Transverse colon (tissue), 4 donors: ENCODE data around the gene TRMU. TPM values are rescaled to one million over a fixed set of nuclear protein-coding genes. Genes with fewer than 3 reads are reported as not detected.
A peak's percentile ranks its signal among the peaks of the same experiment; 100 is the strongest.

Source experiments
- DNase-seq: peaks from one replicate; pipeline ENCODE4 v3.0.0-alpha.2; 2019
- H3K27ac ChIP-seq, 4 donors: fragments of 200-600 bp; sonication (generic); 2 replicates each; pipeline ENCODE4 v1.5.1; 2016 to 2018; ENCODE audit warnings: inconsistent platforms in 4 of 4
- H3K27me3 ChIP-seq: fragments of 200-600 bp; sonication (generic); 2 replicates; pipeline ENCODE4 v1.5.1; 2017; ENCODE audit warnings: inconsistent platforms
- H3K36me3 ChIP-seq, 4 donors: fragments of 200-600 bp; sonication (generic); 2 replicates each; pipeline ENCODE4 v1.5.1; 2017 to 2019; ENCODE audit warnings: inconsistent platforms in 4 of 4
- H3K4me1 ChIP-seq, 4 donors: fragments of 200-600 bp; sonication (generic); 2 replicates each; pipeline ENCODE4 v1.5.1; 2017 to 2020; ENCODE audit warnings: inconsistent platforms in 4 of 4
- H3K4me3 ChIP-seq, 4 donors: fragments of 200-600 bp; sonication (generic); 1 replicate in 1 of 4; 2 replicates in 3 of 4; pipeline versions ENCODE4 v1.5.1 to v1.6.1; 2017 to 2019; ENCODE audit warnings: inconsistent platforms in 4 of 4
- H3K9me3 ChIP-seq, 2 donors: fragments of 200-600 bp; sonication (generic); 2 replicates each; pipeline ENCODE4 v1.5.1; 2017 to 2019; ENCODE audit warnings: inconsistent platforms in 2 of 2
- EP300 ChIP-seq: sonication (generic); formaldehyde crosslinking; IDR thresholded peaks from one replicate; pipeline ENCODE4 v1.6.1; 2017; ENCODE audit warnings: antibody characterized with exemption, low read depth
- POLR2A ChIP-seq: fragments of 450-650 bp; IDR thresholded peaks from one replicate; pipeline ENCODE4 v1.6.1; 2016; ENCODE audit warnings: antibody characterized with exemption, mild to moderate bottlenecking, moderate library complexity
- POLR2AphosphoS5 ChIP-seq, 3 donors: sonication (generic); formaldehyde crosslinking; IDR thresholded peaks; one replicate each; pipeline ENCODE4 v1.6.1; 2016; ENCODE audit warnings: antibody characterized with exemption in 3 of 3
- WGBS, 2 donors: methylation state at CpG; one replicate each; pipeline ENCODE4 v1.1.5; 2018; ENCODE audit warnings: low coverage in 1 of 2; 5-methylcytosine and 5-hydroxymethylcytosine counted together
- in situ Hi-C, 4 donors: fragments of 200-750 bp; cut with MboI; loops; one replicate each; pipeline versions ENCODE4 v1.15.0 to v1.15.1; 2017; ENCODE audit warnings: low sequenced_read_pairs in 3 of 4, low pct_ligation_motif_present in 1 of 4, low pct_unique_long_range_greater_than_20kb in 1 of 4
- intact Hi-C: fragments of 100-400 bp; cut with DNase I; formaldehyde crosslinking; loops from one replicate; pipeline ENCODE4 v1.15.1; 2023; ENCODE audit warnings: low total_unique reads
- total RNA-seq, 4 donors: library from RNA; depleted of rRNA; stranded (reverse); fragments of >200 nt; gene quantifications; one replicate each; pipeline ENCODE4 v1.1.0, GENCODE V29; 2016
- TF ChIP-seq, protein P1 (sequence below), 5 experiments: fragments of 200-600 bp in 3 of 5; fragments of 450-650 bp in 2 of 5; sonication (generic) in 3 of 5; IDR thresholded peaks; 1 replicate in 2 of 5; 2 replicates in 3 of 5; pipeline ENCODE4 v1.5.1; 2016 to 2017; ENCODE audit warnings: antibody characterized with exemption in 5 of 5, inconsistent platforms in 3 of 5, mild to moderate bottlenecking in 2 of 5, moderate library complexity in 1 of 5

TRMU gene
- total RNA-seq, 4 donors from 2014 or later: 33.7 to 90.0 (median 38.5) TPM

DNA sequence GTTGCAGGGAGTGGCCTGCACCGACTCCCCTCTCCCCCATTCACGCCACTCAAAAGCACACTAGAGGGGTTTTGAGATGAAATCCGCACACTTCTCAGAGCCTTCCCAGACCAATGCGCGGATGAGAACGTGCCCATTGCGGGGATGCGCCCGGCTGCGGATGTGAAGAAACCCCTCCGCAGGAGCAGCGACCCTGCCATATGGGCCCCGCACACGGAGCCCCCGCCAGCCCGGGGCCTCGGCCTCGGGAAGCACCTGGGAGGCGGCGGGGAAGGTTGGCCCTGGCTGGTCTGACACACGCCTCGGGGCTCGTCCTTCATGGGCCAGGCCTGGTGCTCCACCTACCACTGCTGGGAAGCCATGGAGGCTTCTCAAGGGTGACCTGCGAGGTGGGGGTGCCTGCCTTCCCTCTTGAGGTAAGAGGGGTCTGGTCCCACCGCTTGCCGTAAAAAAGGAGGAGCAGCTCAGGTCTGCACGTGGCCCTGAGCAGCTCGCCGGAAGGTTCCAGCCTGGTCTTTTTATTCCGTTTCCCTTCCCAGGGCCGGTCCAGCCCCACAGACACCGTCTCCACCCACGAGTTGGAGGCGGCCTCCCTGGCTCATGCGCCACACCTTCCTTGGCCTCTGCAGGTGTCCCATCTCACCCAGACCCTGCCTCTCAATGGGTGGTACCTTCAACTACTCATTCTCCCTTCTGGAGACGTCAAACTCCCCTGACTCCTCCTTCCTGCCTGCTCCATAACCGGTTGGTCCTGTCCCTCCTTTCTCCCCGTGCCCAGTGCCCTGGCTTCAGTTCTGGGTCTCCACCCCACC is 39.4 kb downstream of the TRMU start:
- Histone ChIP-seq H3K4me3 (peak overlapping the region in 2 of 4 donors; percentile 3 to 5), H3K36me3 (no peaks in the 10 kb centered on the region), H3K4me1 (peaks cover 17 to 65% (median 49%) of the 10 kb centered on the region in 4 donors), H3K27me3 (no peaks in the 10 kb centered on the region), H3K9me3 (peaks cover 0 to 4% of the 10 kb centered on the region in 2 donors), H3K27ac (peak overlapping the region; percentile 67 to 82 (median 72))
- no peak for TF ChIP-seq EP300
- TF ChIP-seq POLR2AphosphoS5 (IDR thresholded peaks at IDR 0.05): peak; percentile 4 to 42 (median 41)
- TF ChIP-seq POLR2A: no peak
- TF ChIP-seq, protein P1, sequence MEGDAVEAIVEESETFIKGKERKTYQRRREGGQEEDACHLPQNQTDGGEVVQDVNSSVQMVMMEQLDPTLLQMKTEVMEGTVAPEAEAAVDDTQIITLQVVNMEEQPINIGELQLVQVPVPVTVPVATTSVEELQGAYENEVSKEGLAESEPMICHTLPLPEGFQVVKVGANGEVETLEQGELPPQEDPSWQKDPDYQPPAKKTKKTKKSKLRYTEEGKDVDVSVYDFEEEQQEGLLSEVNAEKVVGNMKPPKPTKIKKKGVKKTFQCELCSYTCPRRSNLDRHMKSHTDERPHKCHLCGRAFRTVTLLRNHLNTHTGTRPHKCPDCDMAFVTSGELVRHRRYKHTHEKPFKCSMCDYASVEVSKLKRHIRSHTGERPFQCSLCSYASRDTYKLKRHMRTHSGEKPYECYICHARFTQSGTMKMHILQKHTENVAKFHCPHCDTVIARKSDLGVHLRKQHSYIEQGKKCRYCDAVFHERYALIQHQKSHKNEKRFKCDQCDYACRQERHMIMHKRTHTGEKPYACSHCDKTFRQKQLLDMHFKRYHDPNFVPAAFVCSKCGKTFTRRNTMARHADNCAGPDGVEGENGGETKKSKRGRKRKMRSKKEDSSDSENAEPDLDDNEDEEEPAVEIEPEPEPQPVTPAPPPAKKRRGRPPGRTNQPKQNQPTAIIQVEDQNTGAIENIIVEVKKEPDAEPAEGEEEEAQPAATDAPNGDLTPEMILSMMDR (IDR thresholded peaks at IDR 0.05): no peak
- in situ Hi-C loops (no loop called here), intact Hi-C loops (no loop called here)
- WGBS, 2 donors: 39 to 62% methylated on average over 4 to 35 of the region's 38 CpGs
- peak; percentile 85 for DNase-seq

DNA sequence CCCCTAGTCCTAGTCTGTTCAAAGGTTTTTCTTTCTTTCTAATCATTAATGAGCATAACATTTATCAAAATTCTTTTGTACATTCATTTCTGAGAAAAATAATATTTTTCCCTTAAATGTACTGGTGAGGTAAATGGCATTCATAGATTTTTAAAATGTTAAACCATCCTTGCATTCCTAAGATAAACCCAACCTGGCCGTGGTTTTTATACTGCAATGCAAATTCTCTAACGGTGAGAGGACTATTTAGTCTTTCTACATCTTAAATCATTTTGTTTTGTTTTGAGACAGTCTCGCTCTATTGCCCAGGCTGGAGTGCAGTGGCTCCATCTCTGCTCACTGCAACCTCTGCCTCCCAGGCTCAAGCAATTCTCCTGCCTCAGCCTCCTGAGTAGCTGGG is 40.6 kb downstream of the TRMU start:
- Histone ChIP-seq H3K4me1 (peaks cover 17 to 55% (median 46%) of the 10 kb centered on the region in 4 donors), H3K9me3 (peaks cover 0 to 4% of the 10 kb centered on the region in 2 donors), H3K36me3 (no peaks in the 10 kb centered on the region), H3K27me3 (no peaks in the 10 kb centered on the region), H3K27ac (peak overlapping the region in 1 of 4 donors; percentile 82), H3K4me3 (no peak overlapping the region)
- intact Hi-C loops (no loop called here), in situ Hi-C loops (no loop called here)
- no peak for DNase-seq
- TF ChIP-seq, protein P1 (IDR thresholded peaks at IDR 0.05): no peak
- no peak for TF ChIP-seq POLR2A
- no peak for TF ChIP-seq POLR2AphosphoS5 (IDR thresholded peaks at IDR 0.05)
- no peak for TF ChIP-seq EP300
- 83 to 87% methylated on average over 3 of the region's 3 CpGs for WGBS, 2 donors

DNA sequence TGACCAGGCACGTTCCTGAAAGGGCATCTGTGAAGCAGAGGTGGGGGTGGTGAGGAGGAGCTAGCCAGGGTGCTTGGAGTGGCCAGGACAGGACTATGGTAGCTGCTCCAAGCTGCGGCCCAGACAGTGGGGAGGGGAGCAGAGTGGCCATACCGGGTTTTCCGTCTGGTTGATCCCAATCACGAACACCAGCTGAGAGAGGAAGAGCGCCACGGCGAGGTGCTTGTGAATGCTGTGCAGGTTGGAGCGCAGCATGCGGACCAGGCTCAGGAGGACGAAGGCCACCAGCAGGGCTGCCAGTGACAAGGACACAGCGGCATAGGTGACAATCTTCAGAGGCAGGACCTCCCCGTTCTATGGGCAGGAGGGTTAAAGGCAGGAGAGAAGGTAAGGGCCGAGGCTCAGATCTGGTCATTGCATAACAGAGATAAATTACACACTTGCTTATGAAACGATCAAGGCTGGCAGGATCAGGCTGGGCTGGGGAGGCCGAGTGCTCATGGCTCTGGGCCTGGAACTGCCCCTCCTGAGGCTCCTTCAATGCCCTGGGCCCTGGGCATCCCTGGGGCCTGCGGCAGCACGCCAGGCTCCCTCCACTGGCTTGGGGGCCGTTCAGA is 41.5 kb downstream of the TRMU start:
- peaks cover 0 to 4% of the 10 kb centered on the region in 2 donors for H3K9me3 ChIP-seq
- H3K27ac ChIP-seq: peak overlapping the region; percentile 26 to 59 (median 44)
- 60 to 82% methylated on average over 1 to 19 of the region's 19 CpGs for WGBS, 2 donors
- intact Hi-C loops: no loop called here
- H3K36me3 ChIP-seq: no peaks in the 10 kb centered on the region
- DNase-seq: no peak
- no peaks in the 10 kb centered on the region for H3K27me3 ChIP-seq
- TF ChIP-seq, protein P1 (IDR thresholded peaks at IDR 0.05): no peak
- no peak for TF ChIP-seq EP300
- TF ChIP-seq POLR2A: no peak
- no peak for TF ChIP-seq POLR2AphosphoS5 (IDR thresholded peaks at IDR 0.05)
- H3K4me1 ChIP-seq: peaks cover 17 to 54% (median 45%) of the 10 kb centered on the region in 4 donors
- H3K4me3 ChIP-seq: no peak overlapping the region
- in situ Hi-C loops: no loop called here
